ENCODE measurements around the gene FTO. TPM values are rescaled to one million over a fixed set of nuclear protein-coding genes. Genes with fewer than 3 reads are reported as not detected.

Gene FTO
- total RNA-seq, 4 donors from 2014 or later: 125 to 182 (median 164) TPM

DNA sequence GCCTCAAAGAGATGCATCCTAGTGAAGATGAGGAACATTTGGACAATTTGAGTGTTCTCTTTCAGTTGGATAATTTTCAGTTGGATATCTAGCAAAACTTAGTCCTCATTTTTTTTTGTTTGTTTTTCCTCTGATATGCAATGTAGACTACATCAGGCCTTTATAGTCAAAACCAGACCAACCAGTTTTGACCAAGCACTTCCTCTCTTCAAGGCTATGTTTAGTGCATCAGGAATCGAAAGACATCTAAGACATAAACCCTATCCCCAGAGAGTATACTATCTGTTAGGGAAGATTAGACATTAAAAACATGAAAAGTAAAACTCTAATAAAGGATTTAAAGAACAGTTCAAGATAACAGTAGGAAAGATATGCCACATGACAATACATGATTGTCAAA lies 326.5 kb downstream of the FTO start:
- Histone ChIP-seq H3K4me1 (no peaks in the 10 kb centered on the region), H3K27me3 (no peaks in the 10 kb centered on the region), H3K9me3 (no peaks in the 10 kb centered on the region), H3K27ac (no peak overlapping the region), H3K4me3 (replicated peaks in 1 of 3) (no peak overlapping the region), H3K36me3 (no peaks in the 10 kb centered on the region)
- DNase-seq: no peak
- no peak for TF ChIP-seq CTCF (IDR thresholded peaks at IDR 0.05)
- no peak for TF ChIP-seq POLR2A (IDR thresholded peaks at IDR 0.05)
- 63 to 80% methylated on average over 1 of the region's 1 CpG for WGBS, 2 donors
- intact Hi-C loops (cut with DNase I): no loop called here

DNA sequence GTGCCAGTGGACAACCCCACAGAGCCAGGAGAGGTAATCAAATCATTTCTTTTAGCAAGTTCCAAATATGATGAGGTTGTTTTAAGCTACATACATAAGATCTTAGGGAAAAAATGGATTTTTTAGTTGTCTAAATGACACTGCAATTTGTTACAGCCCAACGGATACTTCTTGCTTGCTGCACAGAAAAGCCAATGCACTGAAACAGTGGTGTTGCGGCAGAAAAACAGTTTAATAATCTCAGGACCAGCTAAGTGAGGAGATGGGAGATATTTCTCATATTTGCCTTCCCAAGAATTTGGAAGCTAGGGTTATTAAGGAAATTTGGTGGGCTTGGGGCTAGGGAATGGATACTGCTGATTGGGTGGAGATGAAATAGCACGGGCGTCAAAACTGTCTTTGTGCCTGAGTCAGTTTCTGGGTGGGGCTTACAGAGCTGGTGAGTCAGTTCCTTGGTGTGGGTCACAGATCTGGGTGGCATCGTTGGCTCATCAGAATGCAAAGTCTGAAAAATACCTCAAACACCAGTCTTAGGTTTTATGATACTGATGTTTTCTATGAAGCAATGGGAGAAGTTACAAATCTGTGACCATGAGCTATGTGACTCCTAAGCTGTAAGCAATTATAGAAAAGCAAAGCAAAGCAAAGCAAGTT lies 327.3 kb downstream of the FTO start:
- no peak overlapping the region for H3K27ac ChIP-seq
- H3K36me3 ChIP-seq: no peaks in the 10 kb centered on the region
- 96 to 98% methylated on average over 5 of the region's 5 CpGs for WGBS, 2 donors
- TF ChIP-seq CTCF (IDR thresholded peaks at IDR 0.05) (no peak), POLR2A (IDR thresholded peaks at IDR 0.05) (no peak)
- no peak overlapping the region for H3K4me3 ChIP-seq (replicated peaks in 1 of 3)
- H3K9me3 ChIP-seq: no peaks in the 10 kb centered on the region
- intact Hi-C loops (cut with DNase I): no loop called here
- no peak for DNase-seq
- no peaks in the 10 kb centered on the region for H3K4me1 ChIP-seq
- no peaks in the 10 kb centered on the region for H3K27me3 ChIP-seq

DNA sequence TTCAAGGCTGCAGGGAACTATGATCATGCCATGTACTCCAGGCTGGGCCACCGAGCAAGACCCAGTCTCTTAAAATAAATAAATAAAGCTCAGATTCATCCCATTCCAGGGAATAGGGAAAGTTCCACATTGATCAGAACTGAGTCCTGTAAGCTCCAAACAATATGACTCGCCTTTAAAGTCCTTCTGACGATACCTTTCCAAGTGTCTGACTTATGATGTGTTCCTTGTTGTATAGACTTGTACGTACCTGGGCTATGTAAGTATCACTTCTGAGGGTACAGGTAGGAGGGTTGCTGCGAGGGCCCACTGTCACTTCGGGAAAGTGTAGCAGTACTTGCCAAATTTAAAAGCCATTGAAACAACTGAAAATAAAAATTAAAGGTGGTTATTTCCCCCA lies 329.8 kb downstream of the FTO start:
- no peak for DNase-seq
- 96 to 97% methylated on average over 6 of the region's 6 CpGs for WGBS, 2 donors
- H3K4me1 ChIP-seq: no peaks in the 10 kb centered on the region
- no peak overlapping the region for H3K27ac ChIP-seq
- intact Hi-C loops (cut with DNase I): no loop called here
- TF ChIP-seq CTCF (IDR thresholded peaks at IDR 0.05) (no peak), POLR2A (IDR thresholded peaks at IDR 0.05) (no peak)
- no peaks in the 10 kb centered on the region for H3K9me3 ChIP-seq
- no peaks in the 10 kb centered on the region for H3K27me3 ChIP-seq
- H3K4me3 ChIP-seq (replicated peaks in 1 of 3): no peak overlapping the region
- no peaks in the 10 kb centered on the region for H3K36me3 ChIP-seq

DNA sequence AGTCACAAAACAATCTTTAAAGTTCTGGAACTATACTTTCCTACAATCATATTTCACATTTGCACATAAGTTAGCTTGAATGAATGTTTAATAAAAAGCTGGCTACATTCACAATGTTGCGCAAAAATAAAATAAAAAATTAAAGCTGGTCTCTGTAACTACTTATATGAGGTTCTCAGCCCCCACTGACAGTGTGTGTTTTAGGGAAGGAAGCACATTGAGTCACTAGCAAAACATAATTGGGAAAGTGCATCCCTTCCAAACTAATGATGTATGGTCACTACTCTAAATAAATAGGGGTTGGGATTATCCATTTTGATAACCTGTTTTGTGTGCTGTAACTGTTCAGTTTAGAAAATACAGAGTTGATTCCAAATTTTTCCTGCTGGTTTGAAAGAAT lies 330.7 kb downstream of the FTO start:
- WGBS, 2 donors: 97 to 98% methylated on average over 1 of the region's 1 CpG
- H3K9me3 ChIP-seq: no peaks in the 10 kb centered on the region
- TF ChIP-seq POLR2A (IDR thresholded peaks at IDR 0.05): no peak
- TF ChIP-seq CTCF (IDR thresholded peaks at IDR 0.05): no peak

DNA sequence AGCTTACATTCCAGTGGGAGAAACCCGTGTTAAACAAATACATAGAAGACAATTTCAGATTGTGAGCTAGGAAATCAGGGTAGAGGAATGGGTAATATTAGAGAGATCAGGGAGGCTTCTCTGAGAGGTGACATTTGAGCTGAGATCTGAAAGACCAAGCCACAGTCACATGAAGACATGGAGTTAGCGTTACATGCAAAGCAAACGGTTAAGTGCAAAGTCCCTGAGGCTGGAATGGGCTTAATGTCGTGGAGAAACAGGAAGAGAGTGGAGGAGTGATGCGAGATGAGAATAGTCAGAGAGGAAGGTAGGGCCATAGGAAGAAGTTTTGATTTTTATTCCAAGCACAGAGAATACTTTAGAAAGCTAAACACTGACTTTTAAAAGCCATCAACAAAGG lies 336.5 kb downstream of the FTO start:
- DNase-seq: no peak
- Histone ChIP-seq H3K27me3 (no peaks in the 10 kb centered on the region), H3K36me3 (no peaks in the 10 kb centered on the region), H3K9me3 (no peaks in the 10 kb centered on the region), H3K27ac (no peak overlapping the region), H3K4me3 (replicated peaks in 1 of 3) (no peak overlapping the region), H3K4me1 (no peaks in the 10 kb centered on the region)
- intact Hi-C loops (cut with DNase I): no loop called here
- WGBS, 2 donors: 82% methylated on average over 5 of the region's 5 CpGs
- TF ChIP-seq POLR2A (IDR thresholded peaks at IDR 0.05) (no peak), CTCF (IDR thresholded peaks at IDR 0.05) (no peak)

More for the DNA sequence above, 330.7 kb downstream of the FTO start:
- no peak overlapping the region for H3K27ac ChIP-seq
- H3K4me1 ChIP-seq: no peaks in the 10 kb centered on the region
- no peak for DNase-seq
- H3K4me3 ChIP-seq (replicated peaks in 1 of 3): no peak overlapping the region
- no peaks in the 10 kb centered on the region for H3K36me3 ChIP-seq
- intact Hi-C loops (cut with DNase I): no loop called here
- no peaks in the 10 kb centered on the region for H3K27me3 ChIP-seq

Data from thyroid gland (tissue), 4 donors.